K562 (cell line): ENCODE measurements around the gene CD4. TPM values are rescaled to one million over a fixed set of nuclear protein-coding genes. Genes with fewer than 3 reads are reported as not detected.

Source experiments
- ATAC-seq: fragments of 200-7000 bp; cut with Tn5 transposase; 3 replicates; pipeline ENCODE4 v1.9.1; 2020; ENCODE audit warnings: moderate library complexity
- BruUV-seq: library from RNA; stranded (reverse); fragments of 400-500 nt; replicated peaks from 2 replicates; lab custom pipeline; 2021; lab: Mats Ljungman, UMichigan
- CTCF ChIA-PET: fragments of 300-600 bp; formaldehyde crosslinking; extraction: SDS; loops from one replicate; lab custom pipeline; 2021; ENCODE audit warnings: low intra/inter-chr PET ratio; lab: Yijun Ruan, JAX
- POLR2A ChIA-PET: fragments of 300-600, 350-650 bp; sonication (Branson Sonifier 250); formaldehyde crosslinking; extraction: SDS; loops from one replicate; lab custom pipeline; 2021; ENCODE audit warnings: antibody characterized with exemption, inconsistent platforms; lab: Yijun Ruan, JAX
- DNase-seq, 4 experiments: peaks; one replicate each; pipeline versions ENCODE4 v3.0.0 to v3.0.0-alpha.2; 2011 to 2018; ENCODE audit warnings: low spot score in 3 of 4, mixed read lengths in 3 of 4; ENCODE audit errors: extremely low read depth in 1 of 4
- FAIRE-seq: peaks from 2 replicates; lab custom pipeline; 2011; peaks lifted over from hg19 to GRCh38; lab: Jason Lieb, UNC
- H2AFZ ChIP-seq: 2 replicates; pipeline ENCODE4 v1.6.0; 2011; ENCODE audit warnings: low read depth, low read length, control low read depth, inconsistent platforms
- H3K27ac ChIP-seq: fragments of 200-600 bp; 3 replicates; pipeline ENCODE4 v1.8.0; 2011; ENCODE audit warnings: low read depth, mild to moderate bottlenecking, control low read depth, inconsistent platforms, low read length, moderate library complexity, mixed read lengths; ENCODE audit errors: extremely low read depth
- H3K27me3 ChIP-seq, 2 experiments: fragments of 300-600 bp in 1 of 2; 2 replicates in 1 of 2; 3 replicates in 1 of 2; pipeline versions ENCODE4 v1.6.0 to v1.8.0; 2011; ENCODE audit warnings: inconsistent platforms in 2 of 2, low read length in 2 of 2, mild to moderate bottlenecking in 1 of 2, mixed read lengths in 1 of 2, moderate library complexity in 1 of 2; ENCODE audit not compliant: control insufficient read depth in 2 of 2, insufficient read depth in 2 of 2
- H3K36me3 ChIP-seq: fragments of 300-600 bp; 3 replicates; pipeline ENCODE4 v1.8.0; 2011; ENCODE audit warnings: mild to moderate bottlenecking, low read length, inconsistent platforms; ENCODE audit not compliant: control insufficient read depth, insufficient read depth
- H3K4me1 ChIP-seq, 2 experiments: fragments of 200-600 bp in 1 of 2; replicated peaks in 1 of 2; 2 replicates in 1 of 2; 3 replicates in 1 of 2; pipeline versions ENCODE4 v1.5.1 to v1.8.0; 2011; ENCODE audit warnings: inconsistent platforms in 2 of 2, low read length in 2 of 2, mild to moderate bottlenecking in 1 of 2, mixed read lengths in 1 of 2, moderate library complexity in 1 of 2; ENCODE audit not compliant: control insufficient read depth in 2 of 2, insufficient read depth in 2 of 2
- H3K4me2 ChIP-seq: 2 replicates; pipeline ENCODE4 v1.6.1; 2011; ENCODE audit warnings: low read length, control low read depth, inconsistent platforms, mixed read lengths; ENCODE audit not compliant: insufficient read depth
- H3K4me3 ChIP-seq: fragments of 200-600 bp; sonication (generic), shearing (Covaris generic); 2 replicates; pipeline ENCODE4 v1.5.1; 2016; ENCODE audit warnings: control low read depth, inconsistent platforms
- H3K79me2 ChIP-seq: fragments of 200-600 bp; 3 replicates; pipeline ENCODE4 v1.8.0; 2011; ENCODE audit warnings: low read length, inconsistent platforms; ENCODE audit not compliant: control insufficient read depth, insufficient read depth
- H3K9ac ChIP-seq, 2 experiments: 2 replicates each; pipeline versions ENCODE4 v1.6.0 to v1.6.1; 2011; ENCODE audit warnings: low read depth in 2 of 2, low read length in 2 of 2, control low read depth in 1 of 2, inconsistent platforms in 1 of 2, mild to moderate bottlenecking in 1 of 2, mixed read lengths in 1 of 2; ENCODE audit not compliant: insufficient read depth in 1 of 2
- H3K9me1 ChIP-seq: one replicate; pipeline ENCODE4 v1.6.0; 2011; ENCODE audit warnings: inconsistent platforms, mild to moderate bottlenecking, low read length, moderate library complexity; ENCODE audit not compliant: control insufficient read depth, insufficient read depth
- H3K9me3 ChIP-seq: replicated peaks from 2 replicates; pipeline ENCODE4 v1.5.1; 2011; ENCODE audit warnings: low read depth, low read length, inconsistent platforms; ENCODE audit not compliant: control insufficient read depth, insufficient read depth
- H4K20me1 ChIP-seq: replicated peaks from 2 replicates; pipeline ENCODE4 v1.6.1; 2011; ENCODE audit warnings: low read length, inconsistent platforms, mixed read lengths; ENCODE audit not compliant: control insufficient read depth, insufficient read depth
- CBX1 ChIP-seq: sonication (generic); IDR thresholded peaks from 2 replicates; pipeline ENCODE4 v1.6.1; 2016; ENCODE audit warnings: antibody characterized with exemption, low read depth, mild to moderate bottlenecking
- GATAD2B ChIP-seq: fragments of 450-650 bp; IDR thresholded peaks from 2 replicates; pipeline ENCODE4 v1.6.1; 2017; ENCODE audit warnings: mild to moderate bottlenecking, borderline replicate concordance
- HMG20A ChIP-seq: fragments of 450-650 bp; formaldehyde crosslinking; conservative IDR thresholded peaks from 2 replicates; pipeline ENCODE4 v1.4.0; 2020; ENCODE audit warnings: mild to moderate bottlenecking, mixed read lengths
- NR2C2 ChIP-seq, 2 experiments: fragments of 200-800 bp in 1 of 2; sonication (Bioruptor generic) in 1 of 2; sonication (generic) in 1 of 2; formaldehyde crosslinking in 1 of 2; IDR thresholded peaks; 2 replicates each; pipeline versions ENCODE4 v1.6.1 to v1.8.0; 2016 to 2022; ENCODE audit warnings: mild to moderate bottlenecking in 1 of 2, missing compliant biosample characterization in 1 of 2, missing genetic modification characterization in 1 of 2, missing genetic modification reagents in 1 of 2
- YY1 ChIP-seq, 3 experiments: IDR thresholded peaks; 2 replicates each; pipeline ENCODE4 v1.6.1; 2011; ENCODE audit warnings: low read length in 2 of 3, mild to moderate bottlenecking in 2 of 3, moderate library complexity in 2 of 3, borderline replicate concordance in 1 of 3, control low read depth in 1 of 3, low read depth in 1 of 3; ENCODE audit not compliant: insufficient read depth in 3 of 3, insufficient replicate concordance in 2 of 3, control insufficient read depth in 1 of 3, insufficient read length in 1 of 3; ENCODE audit errors: extremely low read depth in 1 of 3
- ZFP1 ChIP-seq: fragments of 450-650 bp; formaldehyde crosslinking; IDR thresholded peaks from 2 replicates; pipeline ENCODE4 v1.4.0; 2020; ENCODE audit warnings: mild to moderate bottlenecking, mixed read lengths
- ZNF609 ChIP-seq: sonication (generic); formaldehyde crosslinking; IDR thresholded peaks from 2 replicates; pipeline ENCODE4 v1.8.1; 2023; ENCODE audit warnings: missing genetic modification reagents, mild to moderate bottlenecking, borderline replicate concordance
- WGBS: fragments of 100-300 bp; shearing (Covaris generic); methylation state at CpG from one replicate; pipeline ENCODE4 v1.1.6; 2016; ENCODE audit warnings: low coverage, mixed read lengths; ENCODE audit not compliant: insufficient coverage; ENCODE audit errors: missing lambda C conversion rate; 5-methylcytosine and 5-hydroxymethylcytosine counted together
- in situ Hi-C: fragments of 300-500 bp; cut with MboI; formaldehyde crosslinking; loops from 4 replicates; pipeline ENCODE4 v1.15.0; 2018; ENCODE audit warnings: inconsistent platforms, mixed read lengths
- intact Hi-C: fragments of 100-400 bp; cut with micrococcal nuclease; formaldehyde crosslinking; loops from 2 replicates; pipeline ENCODE4 v1.14.2; 2022
- polyA plus RNA-seq, 8 experiments: library from polyadenylated mRNA; depleted of rRNA in 4 of 8; stranded (reverse) in 5 of 8; unstranded in 3 of 8; fragments of >200 nt; fragmentation: Nextera tagmentation in 2 of 8; fragmentation: Illumina TruSeq in 1 of 8; extraction: Ambion mirVana in 2 of 8; extraction: Trizol in 1 of 8; gene quantifications; 2 replicates each; pipeline versions ENCODE4 v1.2.1 to v1.2.3, GENCODE V29; 2011 to 2014; ENCODE audit warnings: inconsistent platforms in 1 of 8, missing spikeins in 1 of 8
- total RNA-seq, 7 experiments: library from RNA; depleted of rRNA in 6 of 7; stranded (reverse); fragments of >200 nt in 6 of 7; fragmentation: Illumina TruSeq in 2 of 7; extraction: Trizol in 2 of 7; gene quantifications; 2 replicates each; pipeline versions ENCODE4 v1.2.1 to v1.2.3, GENCODE V29; 2011 to 2021; ENCODE audit warnings: low replicate concordance in 1 of 7

CD4 gene
- total and polyA plus RNA-seq, 9 of the 15 experiments (the other 6 are each of a cell fraction or from before 2014, with no cell fraction given), result 0.06 to 0.27 (median 0.09) TPM; not detected in 5

DNA sequence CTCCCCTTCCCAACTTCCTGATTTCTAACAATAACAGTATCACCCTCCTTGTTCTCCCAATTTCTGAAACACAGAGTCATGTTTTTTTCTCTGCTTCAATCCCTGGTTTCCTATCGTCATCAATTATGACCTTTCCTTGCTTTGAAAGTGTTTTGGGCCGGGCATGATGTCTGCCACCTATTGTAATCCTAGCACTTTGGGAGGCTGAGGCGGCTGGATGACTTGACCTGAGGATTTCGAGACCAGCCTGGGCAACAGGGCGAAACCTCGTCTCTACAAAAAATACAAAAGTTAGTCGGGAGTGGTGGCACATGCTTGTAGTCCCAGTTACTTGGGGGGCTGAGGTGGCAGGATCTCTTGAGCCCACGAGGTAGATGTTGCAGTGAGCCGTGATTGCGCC is 19.7 kb downstream of the CD4 start:
- Histone ChIP-seq H3K4me2 (no peak overlapping the region), H3K9me3 (no peaks in the 10 kb centered on the region), H3K36me3 (no peaks in the 10 kb centered on the region), H3K27me3 (no peaks in the 10 kb centered on the region), H2AFZ (peak overlapping the region; percentile 50; the same call in 1 of the 2 replicates), H3K9ac (no peak overlapping the region), H3K4me1 (peaks cover 0 to 7% of the 10 kb centered on the region in 2 experiments; a peak in 3 of 5 replicates), H4K20me1 (no peaks in the 10 kb centered on the region), H3K4me3 (no peak overlapping the region), H3K9me1 (no peaks in the 10 kb centered on the region), H3K27ac (no peak overlapping the region), H3K79me2 (no peaks in the 10 kb centered on the region)
- POLR2A ChIA-PET, result no interaction called here
- TF ChIP-seq GATAD2B, result no peak
- no peak for FAIRE-seq
- CTCF ChIA-PET, result no interaction called here
- in situ Hi-C loops (no loop called here), intact Hi-C loops (no loop called here)
- no peak for DNase-seq
- ATAC-seq, result no peak
- 31% methylated on average over 5 of the region's 10 CpGs for WGBS
- no TSS peak for BruUV-seq

DNA sequence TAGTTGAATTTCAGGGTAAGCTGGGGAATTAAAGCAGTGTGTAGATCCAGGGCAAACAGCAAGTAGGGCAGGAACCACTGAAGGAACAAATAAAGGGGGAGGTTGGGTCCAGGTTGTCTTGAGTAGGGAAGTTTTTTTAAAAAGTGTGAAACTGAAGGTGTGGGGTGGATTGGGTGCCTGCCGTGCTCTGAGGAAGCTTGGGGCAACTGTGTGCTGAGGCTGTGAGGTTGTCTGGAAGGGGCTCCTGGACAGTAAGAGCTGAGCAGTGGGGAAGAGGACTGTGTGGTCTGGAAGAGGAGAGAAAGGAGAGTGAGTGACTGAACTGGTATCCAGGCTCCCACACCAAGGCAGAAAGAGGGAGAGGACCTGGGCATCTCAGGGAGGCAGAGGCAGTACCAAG is 21.4 kb downstream of the CD4 start:
- Histone ChIP-seq H3K9ac (peak overlapping the region; percentile 14 to 72; a peak in 2 of 4 replicates), H3K27ac (peak overlapping the region; percentile 26; the same call in 1 of the 3 replicates), H3K4me2 (no peak overlapping the region), H3K27me3 (no peaks in the 10 kb centered on the region), H3K36me3 (no peaks in the 10 kb centered on the region), H3K9me1 (no peaks in the 10 kb centered on the region), H3K4me1 (peaks cover 0 to 7% of the 10 kb centered on the region in 2 experiments; a peak in 3 of 5 replicates), H4K20me1 (no peaks in the 10 kb centered on the region), H3K4me3 (no peak overlapping the region), H2AFZ (peak overlapping the region; percentile 87), H3K9me3 (no peaks in the 10 kb centered on the region), H3K79me2 (no peaks in the 10 kb centered on the region)
- intact Hi-C loops, result no loop called here
- no TSS peak for BruUV-seq
- DNase-seq, result no peak
- ATAC-seq, result peak; percentile 22; the same call in 2 of the 3 replicates
- WGBS, result 67% methylated on average over 1 of the region's 1 CpG
- no peak for FAIRE-seq
- ChIA-PET POLR2A (interaction anchor here (0.6 to 2.1 kb wide), 2 partner anchors 18 to 62 kb away, joined by 3 to 5 read pairs; no protein-coding TSS in a partner anchor), CTCF (no interaction called here)
- in situ Hi-C loops, result no loop called here
- TF ChIP-seq YY1 (IDR thresholded peaks at IDR 0.05; ENCODE audit: borderline replicate concordance in 1 of 3, control insufficient read depth in 1 of 3, extremely low read depth in 1 of 3, insufficient read depth in 3 of 3, insufficient read length in 1 of 3, insufficient replicate concordance in 2 of 3, low read depth in 1 of 3, low read length in 2 of 3) (no peak), ZFP1 (no peak), NR2C2 (CRISPR knock-in tag; IDR thresholded peaks at IDR 0.05) (no peak), NR2C2 (tag; IDR thresholded peaks at IDR 0.05) (no peak), HMG20A (CRISPR knock-in tag) (no peak), CBX1 (no peak), ZNF609 (no peak)
